Stimulated activated CD4-positive, alpha-beta T cell treated with anti-CD3 and anti-CD28 coated beads, Interleukin-1b, Interleukin-23, amount 100 ng/mL, for 1 hour (primary cell): Measurements from ENCODE around the gene ZC4H2.
A peak's percentile ranks its signal among the peaks of the same experiment; 100 is the strongest.
"Not testable (repeated sequence)": the region's sequence is repeated elsewhere in the genome, so short reads cannot be mapped to it uniquely, and the experiment has no call there.

Experiments
- DNase-seq, 2 donors: peaks; one replicate each; pipeline ENCODE4 v3.0.0-alpha.2; 2020; ENCODE audit warnings: low read depth in 2 of 2

ZC4H2 gene

GRCh38 chrX:64975989-64976672, at the start of gene ZC4H2:
Gene ZC4H2, minus strand, starts transcription at chrX:64976450. Its CDS starts 73 bp downstream, at chrX:64976377.
- DNase-seq: peak in 1 of 2 donors; percentile 38

- no peak for DNase-seq
Observed at GRCh38 chrX:65017451-65017850, 41.2 kb upstream of the ZC4H2 start.

GRCh38 chrX:65014230-65014629, 38.0 kb upstream of the ZC4H2 start:
- DNase-seq: no peak

GRCh38 chrX:65009459-65009858, 33.2 kb upstream of the ZC4H2 start:
- DNase-seq: no peak

- DNase-seq: not testable (repeated sequence)
Observed at GRCh38 chrX:65002208-65002607, 26.0 kb upstream of the ZC4H2 start.

- DNase-seq: no peak
Observed at GRCh38 chrX:64996805-64997204, 20.6 kb upstream of the ZC4H2 start.

- no peak for DNase-seq
Observed at GRCh38 chrX:64994131-64994798, 18.0 kb upstream of the ZC4H2 start.

GRCh38 chrX:64977830-64978229, 1.6 kb upstream of the ZC4H2 start:
- no peak for DNase-seq

- DNase-seq: no peak
Observed at GRCh38 chrX:64977051-64977450, 801 bp upstream of the ZC4H2 start.

- no peak for DNase-seq
Observed at GRCh38 chrX:64976673-64977040, 407 bp upstream of the ZC4H2 start.

GRCh38 chrX:64975491-64975890, 759 bp downstream of the ZC4H2 start:
- no peak for DNase-seq

- no peak for DNase-seq
Observed at GRCh38 chrX:64925480-64925879, 50.8 kb downstream of the ZC4H2 start.

GRCh38 chrX:64908121-64908520, 68.1 kb downstream of the ZC4H2 start:
- DNase-seq: no peak

- no peak for DNase-seq
Observed at GRCh38 chrX:64894454-64895038, 81.7 kb downstream of the ZC4H2 start.

- no peak for DNase-seq
Observed at GRCh38 chrX:64885850-64886249, 90.4 kb downstream of the ZC4H2 start.

- not testable (repeated sequence) for DNase-seq
Observed at GRCh38 chrX:64878709-64879108, 97.5 kb downstream of the ZC4H2 start.

- no peak for DNase-seq
Observed at GRCh38 chrX:64867217-64867616, 109.0 kb downstream of the ZC4H2 start.
